Uterus (tissue), 2 donors: ENCODE measurements around the gene IRF2.

Experiments used
- CTCF ChIP-seq, 4 experiments: fragments of 200-600 bp in 2 of 4; fragments of 450-650 bp in 2 of 4; sonication (generic) in 2 of 4; IDR thresholded peaks; one replicate each; pipeline ENCODE4 v1.5.1; 2016 to 2019; ENCODE audit warnings: antibody characterized with exemption in 4 of 4, mild to moderate bottlenecking in 2 of 4, moderate library complexity in 1 of 4
- POLR2A ChIP-seq, 2 donors: fragments of 450-650 bp; IDR thresholded peaks; one replicate each; pipeline ENCODE4 v1.6.1; 2016; ENCODE audit warnings: antibody characterized with exemption in 2 of 2, mild to moderate bottlenecking in 1 of 2, moderate library complexity in 1 of 2

DNA sequence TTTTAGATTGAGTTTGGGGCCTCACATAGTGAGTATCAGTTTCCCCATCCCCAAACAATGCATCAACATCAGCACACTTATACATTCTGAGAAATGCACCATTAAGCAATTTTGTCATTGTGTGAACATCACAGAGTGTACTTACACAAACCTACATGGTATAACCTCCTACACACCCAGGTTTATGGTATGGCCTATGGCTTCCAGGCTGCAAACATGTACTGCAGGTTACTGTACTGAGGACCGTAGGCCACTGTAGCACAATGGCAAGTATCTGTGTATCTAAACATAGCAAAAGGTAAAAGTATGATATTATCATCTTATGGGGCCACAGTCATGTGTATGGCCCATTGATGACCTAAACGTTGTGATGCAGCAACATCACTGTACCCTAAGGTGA is 7.7 kb downstream of the IRF2 start:
- TF ChIP-seq CTCF (IDR thresholded peaks at IDR 0.05) (no peak), POLR2A (IDR thresholded peaks at IDR 0.05) (no peak)
